M059J (cell line): ENCODE data around the gene FBXW8. TPM values are rescaled to one million over a fixed set of nuclear protein-coding genes. Genes with fewer than 3 reads are reported as not detected.
A peak's percentile ranks its signal among the peaks of the same experiment; 100 is the strongest.

ENCODE experiments used
- DNase-seq: peaks from one replicate; pipeline ENCODE4 v3.0.0-alpha.2; 2012; ENCODE audit warnings: low read depth
- total RNA-seq: library from RNA; depleted of rRNA; stranded (reverse); fragments of >200 nt; shearing (Covaris generic); gene quantifications from 2 replicates; pipeline ENCODE4 v1.2.3, GENCODE V29; 2014

FBXW8 gene
- total RNA-seq, 1 experiment from 2014 or later = 18.2 TPM

DNA sequence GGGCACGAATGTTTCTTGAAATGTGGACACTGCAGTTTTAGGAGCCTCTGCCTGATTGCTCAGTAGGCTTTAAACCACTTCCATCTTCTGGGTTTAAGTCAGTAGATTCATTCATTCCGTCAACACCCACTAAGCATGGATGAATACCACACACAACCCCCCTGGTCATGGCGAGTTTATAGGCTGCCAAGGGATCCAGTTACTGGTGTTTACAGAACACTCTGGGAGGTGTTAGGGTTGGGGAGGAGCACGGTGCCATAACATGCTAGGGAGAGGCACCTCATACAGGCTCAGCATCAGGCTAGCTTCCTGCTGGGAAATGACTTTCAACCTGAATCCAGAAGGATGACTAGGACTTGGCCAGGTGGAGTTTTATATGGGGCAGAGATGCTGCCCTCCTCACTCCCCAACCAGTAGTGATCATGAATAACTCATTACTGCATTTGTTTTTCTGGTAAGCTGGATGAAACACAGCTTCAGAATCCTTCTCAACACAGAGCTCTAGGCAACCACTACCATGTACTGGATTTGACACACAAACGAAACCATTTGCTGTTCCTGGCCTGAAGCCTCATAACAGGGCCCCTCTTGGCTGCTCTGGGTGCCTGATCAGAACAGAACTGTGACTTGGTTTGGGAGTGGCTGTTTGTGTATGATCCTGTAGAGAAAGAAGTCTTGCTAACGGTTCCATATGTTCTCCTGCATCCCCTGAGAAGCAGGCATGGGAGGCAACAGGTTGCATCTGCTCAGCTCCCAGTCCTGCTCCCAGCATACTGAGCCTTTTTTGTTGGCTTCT, 47.9 kb downstream of the FBXW8 start:
- peak; percentile 10 for DNase-seq

- DNase-seq = no peak
These were observed 48.4 kb downstream of the FBXW8 start for GRCh38 chr12:116959198-116959460.

- DNase-seq = no peak
These were observed 49.2 kb downstream of the FBXW8 start for GRCh38 chr12:116959845-116960514.

GRCh38 chr12:116962197-116962596, 51.4 kb downstream of the FBXW8 start:
- DNase-seq = no peak

- DNase-seq = no peak
These were observed 52.1 kb downstream of the FBXW8 start for GRCh38 chr12:116962783-116963356.

DNA sequence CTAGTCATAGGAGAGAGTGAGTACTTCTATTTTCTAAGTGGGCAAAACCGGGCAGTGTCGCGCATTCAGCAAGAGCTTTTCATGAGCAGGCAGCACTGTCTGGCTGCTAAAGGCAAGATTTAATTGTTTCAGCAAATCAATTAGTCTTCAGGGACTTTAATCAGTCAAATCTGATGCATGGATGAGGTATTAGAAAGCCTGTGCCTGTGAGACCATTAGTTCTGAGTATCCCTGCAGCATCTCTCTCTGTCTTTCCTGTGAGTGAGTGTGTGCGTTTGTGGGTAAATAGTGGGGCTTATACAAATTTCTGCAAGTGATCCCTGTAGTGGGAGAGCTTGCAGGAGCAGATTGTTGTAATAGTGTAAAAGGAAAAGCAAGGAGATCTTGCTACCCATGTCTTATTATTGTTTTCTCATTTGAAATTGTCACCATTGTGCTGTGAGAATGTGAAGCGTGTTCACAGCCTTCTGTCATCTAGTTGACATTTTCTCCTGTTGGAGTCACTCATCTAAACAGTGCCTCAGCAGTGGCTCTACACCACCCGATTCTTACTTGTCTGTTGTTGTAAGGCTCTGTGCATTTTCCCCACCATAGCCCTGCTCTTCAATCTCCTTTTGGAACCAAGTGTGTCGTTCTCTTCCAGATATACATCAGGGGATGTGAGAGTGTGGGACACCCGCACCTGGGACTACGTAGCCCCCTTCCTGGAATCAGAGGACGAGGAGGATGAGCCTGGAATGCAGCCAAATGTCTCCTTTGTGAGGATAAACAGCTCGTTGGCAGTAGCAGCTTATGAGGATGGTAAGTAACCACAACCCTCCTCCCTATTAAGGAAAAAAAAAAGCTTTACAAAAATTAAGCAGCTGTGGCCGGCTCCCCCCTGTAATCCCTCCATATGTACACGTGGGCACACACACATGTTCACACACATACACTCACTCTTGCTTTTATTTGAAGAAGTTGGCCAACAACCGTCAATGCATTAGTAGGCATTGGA, 53.6 kb downstream of the FBXW8 start:
- no peak for DNase-seq

DNA sequence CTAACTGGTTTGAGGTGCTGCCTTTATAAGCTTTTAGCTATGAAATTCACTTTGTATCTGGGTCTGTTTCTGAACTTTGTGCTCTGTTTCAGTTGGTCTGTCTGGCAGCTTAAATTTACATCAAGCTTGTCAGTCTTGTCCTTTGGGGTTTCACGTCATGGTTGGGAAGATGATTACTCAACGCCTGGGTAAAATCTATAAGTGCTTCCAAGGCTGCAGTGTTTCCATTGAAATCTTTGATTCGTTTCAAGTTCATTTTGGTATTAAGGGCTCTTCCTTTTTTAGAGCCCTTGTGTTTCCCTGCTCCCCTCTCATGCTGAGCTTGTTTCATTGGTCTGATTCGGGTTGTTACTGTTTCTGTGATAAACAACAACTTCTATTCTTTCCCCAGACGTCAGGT, 58.2 kb downstream of the FBXW8 start:
- DNase-seq = no peak

DNA sequence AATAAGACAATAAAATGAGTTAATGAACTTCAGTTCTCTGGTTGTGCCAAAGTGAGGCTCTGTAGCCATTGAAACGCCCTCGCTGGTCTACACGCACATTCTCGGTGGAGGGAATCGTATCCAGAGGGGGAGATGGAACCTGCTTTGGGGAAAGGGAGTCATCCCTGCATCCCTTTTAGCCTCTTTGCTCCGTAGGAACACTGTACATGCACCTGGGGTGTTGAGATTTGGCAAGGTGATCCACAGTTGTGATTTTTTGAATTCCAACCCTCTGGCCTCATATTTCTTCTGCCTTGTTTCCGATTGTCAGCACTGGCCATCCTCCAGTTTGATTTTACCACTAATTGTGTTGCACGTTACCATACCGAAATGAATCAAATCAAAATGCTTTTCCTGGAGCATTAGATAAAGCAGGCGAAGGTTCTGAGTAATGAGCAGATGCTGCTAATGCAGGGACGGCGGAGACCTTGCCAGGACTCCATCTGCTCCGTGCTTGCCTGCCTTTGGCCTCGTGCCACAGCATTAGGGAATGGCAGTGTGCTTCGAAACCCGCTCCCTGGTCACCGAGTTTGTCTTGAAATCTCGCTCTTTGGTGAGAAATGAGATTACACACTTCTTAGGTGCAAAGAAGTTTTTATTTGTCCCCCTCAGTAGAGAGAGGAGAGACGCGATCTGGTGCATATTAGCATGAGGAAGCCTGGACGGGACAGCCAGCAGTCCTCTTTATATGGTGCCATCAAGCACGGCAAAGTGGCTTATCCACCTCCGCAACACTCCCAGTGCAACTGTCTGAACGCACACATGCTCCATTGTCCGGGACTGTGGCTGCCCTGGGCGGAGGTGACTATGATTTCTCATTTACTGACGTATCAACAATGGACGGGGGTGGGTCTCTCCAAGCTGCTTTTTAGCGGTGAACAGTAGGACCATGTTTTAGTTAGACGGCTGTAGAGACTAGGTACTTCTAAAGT, 59.1 kb downstream of the FBXW8 start:
- DNase-seq = no peak

DNA sequence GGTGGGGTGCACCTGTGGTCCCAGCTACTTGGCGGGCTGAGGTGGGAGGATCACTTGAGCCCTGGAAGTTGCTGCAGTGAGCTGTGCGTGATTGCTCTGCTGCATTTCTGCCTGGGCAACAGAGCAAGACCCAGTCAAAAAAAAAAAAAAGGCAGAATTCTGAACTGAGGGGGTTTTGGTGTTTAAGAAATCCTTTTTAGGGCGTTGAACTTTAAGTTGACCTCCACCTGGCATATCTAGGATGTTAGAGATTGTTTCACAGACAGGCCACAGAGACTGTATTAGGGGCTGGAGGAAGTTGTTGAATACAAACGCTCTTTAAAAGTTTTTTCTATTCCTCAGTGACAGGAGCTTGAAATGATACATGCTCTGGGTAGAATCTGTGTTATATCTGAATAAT, 60.5 kb downstream of the FBXW8 start:
- no peak for DNase-seq

GRCh38 chr12:116975779-116976393, 65.1 kb downstream of the FBXW8 start:
- DNase-seq = no peak

DNA sequence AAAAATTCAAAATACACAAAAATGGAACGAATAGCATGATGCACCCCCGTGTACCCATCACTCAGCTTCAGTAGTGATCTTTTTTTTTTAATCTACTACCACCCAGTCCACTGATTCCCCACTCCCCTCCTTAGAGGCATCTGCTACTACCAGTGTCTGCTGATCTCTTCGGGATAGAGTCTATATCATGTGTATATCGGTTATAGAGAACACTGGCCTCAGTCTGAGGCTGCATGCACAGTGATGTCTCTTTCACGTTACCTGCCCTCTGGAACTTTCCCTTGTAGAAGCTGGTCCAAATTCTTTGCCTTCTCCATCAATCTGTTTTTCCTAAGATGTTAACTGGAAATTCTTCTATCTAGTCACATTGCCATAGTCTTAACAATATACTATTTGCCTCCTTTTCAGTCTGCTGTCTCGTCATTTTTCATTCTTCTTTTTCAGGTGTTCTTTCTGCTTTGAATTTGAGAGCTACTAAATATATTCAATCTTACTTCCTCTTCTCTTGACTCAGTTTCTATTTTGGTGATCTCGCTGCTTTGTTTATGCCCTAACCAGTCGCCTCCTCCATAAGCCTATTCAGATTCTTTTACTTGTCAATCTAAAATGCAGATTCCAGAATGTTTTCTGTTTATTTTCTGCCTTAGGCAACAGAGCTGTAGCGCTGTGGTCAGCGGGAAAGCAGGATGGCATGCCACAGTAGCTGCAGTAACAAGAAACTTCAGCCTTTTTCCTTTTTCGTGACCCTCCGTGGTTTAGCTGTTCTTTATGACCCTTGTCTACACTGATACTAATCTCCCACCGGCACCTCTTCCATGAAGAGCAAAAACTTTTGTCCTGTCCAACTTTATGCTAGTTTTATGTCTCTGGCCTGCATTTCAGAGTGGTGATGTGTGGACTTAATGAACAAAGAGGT, 67.0 kb downstream of the FBXW8 start:
- DNase-seq = peak; percentile 77

GRCh38 chr12:116978791-116979508, 68.2 kb downstream of the FBXW8 start:
- no peak for DNase-seq

DNA sequence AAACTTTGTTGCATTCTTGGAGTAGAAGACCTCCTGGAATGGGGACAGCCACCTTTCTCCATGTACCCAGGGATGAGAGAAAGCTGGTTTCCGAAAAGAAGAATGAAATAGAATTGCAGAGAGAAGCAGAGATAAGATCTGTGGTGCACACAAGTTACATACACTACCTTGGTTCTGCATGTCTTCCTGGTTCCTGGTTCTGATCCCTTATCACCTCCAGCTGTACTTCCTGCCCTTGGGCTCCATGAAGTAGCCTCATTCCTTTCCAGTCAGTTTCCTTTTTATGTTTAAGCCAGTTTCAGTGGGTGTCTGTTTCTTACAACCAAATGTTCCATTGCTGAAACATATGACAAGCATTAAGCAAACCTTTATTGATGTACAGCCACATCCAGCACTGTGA, 69.3 kb downstream of the FBXW8 start:
- no peak for DNase-seq

DNA sequence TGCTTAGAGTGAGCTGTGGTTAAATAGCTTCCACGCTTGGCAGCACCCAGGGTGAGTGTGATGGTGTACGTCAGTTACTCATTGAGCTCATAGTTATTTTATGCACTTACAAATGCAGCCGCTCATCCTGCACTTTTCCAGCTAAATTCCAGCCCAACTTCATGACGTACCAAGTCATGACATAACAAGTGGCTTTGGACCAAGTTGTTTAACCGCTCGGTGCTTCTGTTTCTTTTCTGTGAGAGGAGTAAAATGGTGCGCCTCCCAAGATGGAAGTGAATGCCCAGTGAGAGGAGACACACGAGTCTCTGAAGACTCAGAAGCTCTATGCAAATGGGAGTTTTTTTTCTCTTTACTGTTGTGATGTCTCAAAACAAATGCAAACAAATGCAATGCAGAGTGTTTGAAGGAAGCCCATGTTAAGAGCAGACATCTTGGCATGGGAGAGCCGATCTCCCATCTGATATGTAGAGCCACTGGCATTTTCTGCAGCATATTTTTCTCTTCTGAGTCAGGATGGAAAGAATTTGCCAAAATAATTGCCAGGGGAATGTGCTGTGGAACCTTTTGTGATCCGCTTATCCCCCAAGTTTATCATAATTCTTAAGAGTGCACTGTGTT, 72.2 kb downstream of the FBXW8 start:
- DNase-seq = peak; percentile 13

DNA sequence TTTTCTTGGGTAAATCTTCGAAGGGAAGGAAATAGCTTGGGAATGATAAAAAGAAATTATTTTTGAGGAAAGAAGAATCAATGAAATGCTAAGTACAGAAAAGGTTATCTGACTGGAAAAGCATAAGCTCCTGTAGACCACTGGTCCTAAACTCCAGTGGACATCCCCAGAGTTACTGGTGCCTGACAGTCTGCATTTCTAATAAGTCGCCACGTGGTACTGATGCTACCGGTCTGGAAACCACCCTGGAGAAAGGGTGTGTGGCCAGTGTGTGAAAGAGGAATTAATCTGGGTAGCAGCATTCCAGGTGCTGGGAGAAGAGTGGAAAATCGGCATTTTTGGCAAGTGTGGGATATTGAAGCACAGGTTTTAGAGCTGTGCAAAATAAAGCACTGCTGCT, 73.3 kb downstream of the FBXW8 start:
- no peak for DNase-seq

DNA sequence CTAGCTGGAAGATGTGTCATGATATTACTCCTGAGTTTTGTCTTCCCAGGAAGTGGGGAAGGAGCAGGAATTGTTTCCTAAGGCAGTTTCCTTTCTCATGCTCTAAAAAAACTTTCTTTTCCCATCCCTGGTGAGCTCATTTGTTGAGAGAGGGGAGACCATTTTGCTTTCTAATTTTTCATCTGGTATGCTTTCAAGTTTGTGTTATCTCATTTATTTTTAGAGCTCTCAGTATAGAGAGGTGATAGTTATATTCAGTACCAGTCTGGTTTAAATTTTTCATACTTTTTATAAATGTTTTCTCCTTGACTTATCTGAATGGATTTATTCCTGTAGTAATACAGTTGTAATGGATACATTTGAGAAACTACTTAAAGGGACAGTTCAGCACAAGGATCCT, 79.6 kb downstream of the FBXW8 start:
- DNase-seq = no peak

DNA sequence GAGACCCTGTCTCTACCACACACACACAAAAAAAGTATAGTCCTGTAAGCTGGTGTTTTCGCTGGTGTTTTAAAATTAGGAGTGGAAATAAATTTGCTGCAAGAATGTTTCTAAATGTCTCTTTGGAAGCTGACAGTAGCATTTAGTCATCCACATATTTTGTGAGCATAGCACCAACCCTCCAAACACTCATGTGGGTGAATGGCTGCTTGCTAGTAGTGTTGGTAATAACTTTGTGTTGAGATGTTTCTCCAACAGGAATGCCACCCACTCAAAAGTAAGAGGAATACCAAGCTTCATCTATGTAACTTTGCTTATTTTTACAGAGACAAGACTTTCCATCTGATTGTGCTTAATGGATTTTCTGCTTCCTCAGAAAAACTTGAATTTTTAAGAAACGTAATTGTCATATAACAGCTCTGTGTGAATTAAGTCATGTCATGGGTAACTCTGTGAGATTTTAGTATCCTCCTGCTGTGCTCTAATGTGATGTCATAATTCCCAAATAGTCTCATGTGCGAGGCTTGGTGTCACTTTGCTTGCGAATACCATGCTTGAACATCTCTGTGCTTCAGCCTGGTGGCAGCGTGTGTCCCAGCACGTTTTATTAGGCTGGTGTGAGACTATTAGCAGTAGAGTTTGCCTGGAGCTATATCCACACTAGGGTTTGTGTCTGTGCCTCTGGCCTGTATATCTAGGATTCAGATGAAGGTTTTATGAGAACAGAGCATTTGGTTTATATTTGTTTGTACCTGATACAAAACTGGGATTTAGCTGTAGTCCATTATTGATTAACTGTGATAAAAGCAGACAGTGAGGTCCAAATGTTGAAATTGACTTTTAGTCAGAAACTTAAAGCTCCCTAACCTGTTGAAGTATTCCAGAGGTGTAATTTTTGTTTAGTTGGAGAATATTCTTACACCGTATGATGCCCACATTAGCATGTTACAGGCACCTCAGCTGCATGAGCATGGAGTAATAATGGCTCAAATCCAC, 80.5 kb downstream of the FBXW8 start:
- DNase-seq = no peak
